Right lobe of liver (tissue), 6 donors: ENCODE measurements around the gene PLXNC1. TPM values are rescaled to one million over a fixed set of nuclear protein-coding genes. Genes with fewer than 3 reads are reported as not detected.

Experiments
- ATAC-seq, 4 donors: fragments of 200-7000 bp; cut with Tn5 transposase; one replicate each; pipeline ENCODE4 v1.9.1; 2020; ENCODE audit warnings: mild to moderate bottlenecking in 4 of 4, moderate library complexity in 4 of 4
- DNase-seq, 3 donors: peaks; one replicate each; pipeline ENCODE4 v3.0.0-alpha.2; 2020
- H3K27ac ChIP-seq, 3 donors: fragments of 200-600 bp; one replicate each; pipeline ENCODE4 v1.8.0; 2022
- H3K27me3 ChIP-seq, 2 donors: fragments of 200-600 bp; one replicate each; pipeline ENCODE4 v1.8.0; 2022
- H3K36me3 ChIP-seq, 4 donors: fragments of 200-600 bp; sonication (generic) in 1 of 4; one replicate each; pipeline versions ENCODE4 v1.5.1 to v1.8.0; 2017 to 2022; ENCODE audit warnings: control low read depth in 1 of 4
- H3K4me1 ChIP-seq, 4 donors: fragments of 200-600 bp; sonication (generic) in 1 of 4; one replicate each; pipeline versions ENCODE4 v1.5.1 to v1.8.0; 2017 to 2022; ENCODE audit warnings: control low read depth in 1 of 4
- H3K4me3 ChIP-seq, 3 donors: fragments of 200-600 bp; one replicate each; pipeline ENCODE4 v1.8.0; 2022
- H3K9me3 ChIP-seq, 4 donors: fragments of 200-600 bp; sonication (generic) in 1 of 4; one replicate each; pipeline versions ENCODE4 v1.5.1 to v1.8.0; 2017 to 2022; ENCODE audit warnings: control low read depth in 1 of 4
- POLR2A ChIP-seq: fragments of 450-650 bp; IDR thresholded peaks from one replicate; pipeline ENCODE4 v1.6.1; 2017; ENCODE audit warnings: antibody characterized with exemption, mild to moderate bottlenecking
- WGBS: methylation state at CpG from one replicate; pipeline ENCODE4 v1.1.6; 2018; ENCODE audit warnings: low coverage, low lambda C conversion rate; ENCODE audit not compliant: insufficient coverage; ENCODE audit errors: missing lambda C conversion rate; 5-methylcytosine and 5-hydroxymethylcytosine counted together
- intact Hi-C, 2 donors: fragments of 100-400 bp; cut with DNase I; formaldehyde crosslinking; loops; one replicate each; pipeline versions ENCODE4 v1.11.2 to v1.14.1; 2022
- total RNA-seq, 6 experiments: library from RNA; depleted of rRNA in 2 of 6; stranded (reverse); fragments of >200 nt in 2 of 6; fragmentation: NEBNext Ultra II Directional in 3 of 6; extraction: Animal tissue kit (Norgen Biotek cat#: 25700) in 3 of 6; gene quantifications; one replicate each; pipeline versions ENCODE4 v1.1.0 to v1.2.4, GENCODE V29; 2016 to 2023
- TF ChIP-seq, protein P1 (sequence below), 4 donors: fragments of 200-600 bp in 3 of 4; fragments of 450-650 bp in 1 of 4; IDR thresholded peaks; one replicate each; pipeline versions ENCODE4 v1.5.1 to v1.8.0; 2016 to 2022; ENCODE audit warnings: antibody characterized with exemption in 4 of 4, mild to moderate bottlenecking in 2 of 4
- donor health status: DM: no; HTN: yes; CAD: no.
- donor health status: DM: no; HTN: no; CAD: no.
- donor health status: DM: no; HTN: no; CAD: no.
- donor health status: DM: no; HTN: yes; CAD: no.
- donor health status: DM: no; HTN: yes; CAD: no.

Gene PLXNC1
- total RNA-seq, 6 experiments from 2014 or later, result 1.6 to 7.0 (median 3.5) TPM

DNA sequence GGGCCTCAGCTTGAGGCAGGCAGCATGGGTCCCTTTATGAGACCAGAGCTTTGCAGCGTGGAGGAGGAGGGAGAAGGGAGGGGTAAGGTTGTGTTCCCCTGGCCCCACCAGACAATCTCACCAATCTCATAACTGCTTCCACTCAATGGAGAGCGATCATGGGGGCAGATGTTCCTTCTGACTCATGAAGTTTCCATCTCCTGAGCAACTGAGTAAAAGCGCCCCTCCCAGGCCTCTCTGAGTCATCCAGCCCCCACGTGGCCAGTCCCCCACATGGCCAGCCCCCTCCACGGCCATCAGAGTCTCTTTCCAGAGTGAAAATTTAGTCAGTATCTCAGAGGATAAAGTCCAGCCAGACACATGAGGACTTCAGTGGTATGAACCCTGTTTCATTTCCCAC lies 39.2 kb upstream of the PLXNC1 start:
- no peak overlapping the region for H3K27ac ChIP-seq
- H3K4me1 ChIP-seq, result no peaks in the 10 kb centered on the region
- no peaks in the 10 kb centered on the region for H3K36me3 ChIP-seq
- 15% methylated on average over 3 of the region's 5 CpGs for WGBS
- ATAC-seq (no peak), DNase-seq (no peak)
- TF ChIP-seq, protein P1, sequence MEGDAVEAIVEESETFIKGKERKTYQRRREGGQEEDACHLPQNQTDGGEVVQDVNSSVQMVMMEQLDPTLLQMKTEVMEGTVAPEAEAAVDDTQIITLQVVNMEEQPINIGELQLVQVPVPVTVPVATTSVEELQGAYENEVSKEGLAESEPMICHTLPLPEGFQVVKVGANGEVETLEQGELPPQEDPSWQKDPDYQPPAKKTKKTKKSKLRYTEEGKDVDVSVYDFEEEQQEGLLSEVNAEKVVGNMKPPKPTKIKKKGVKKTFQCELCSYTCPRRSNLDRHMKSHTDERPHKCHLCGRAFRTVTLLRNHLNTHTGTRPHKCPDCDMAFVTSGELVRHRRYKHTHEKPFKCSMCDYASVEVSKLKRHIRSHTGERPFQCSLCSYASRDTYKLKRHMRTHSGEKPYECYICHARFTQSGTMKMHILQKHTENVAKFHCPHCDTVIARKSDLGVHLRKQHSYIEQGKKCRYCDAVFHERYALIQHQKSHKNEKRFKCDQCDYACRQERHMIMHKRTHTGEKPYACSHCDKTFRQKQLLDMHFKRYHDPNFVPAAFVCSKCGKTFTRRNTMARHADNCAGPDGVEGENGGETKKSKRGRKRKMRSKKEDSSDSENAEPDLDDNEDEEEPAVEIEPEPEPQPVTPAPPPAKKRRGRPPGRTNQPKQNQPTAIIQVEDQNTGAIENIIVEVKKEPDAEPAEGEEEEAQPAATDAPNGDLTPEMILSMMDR (IDR thresholded peaks at IDR 0.05), result no peak
- no peak for TF ChIP-seq POLR2A
- H3K4me3 ChIP-seq, result no peak overlapping the region
- no peaks in the 10 kb centered on the region for H3K27me3 ChIP-seq
- intact Hi-C loops, result loop anchor here (10.0 kb wide), 2 partner anchors 134 to 604 kb away; no protein-coding TSS in a partner anchor
- no peaks in the 10 kb centered on the region for H3K9me3 ChIP-seq

DNA sequence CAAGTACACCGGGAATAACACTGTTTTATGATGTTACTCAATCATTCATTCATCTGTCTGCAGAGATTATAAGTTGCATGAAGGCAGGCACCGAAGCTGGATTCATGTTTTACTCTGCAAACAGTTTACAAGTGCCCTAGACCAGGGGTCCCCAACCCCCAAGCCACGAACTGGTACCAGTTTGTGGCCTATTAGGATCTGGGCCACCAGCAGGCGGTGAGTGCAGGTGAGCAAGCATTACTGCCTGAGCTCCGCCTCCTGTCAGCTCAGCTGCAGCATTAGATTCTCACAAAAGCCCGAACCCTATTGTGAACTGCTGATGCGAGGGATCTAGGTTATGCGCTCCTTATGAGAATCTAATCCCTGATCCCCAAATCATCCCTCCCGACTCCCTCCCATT lies 38.1 kb upstream of the PLXNC1 start:
- intact Hi-C loops, result no loop called here
- Histone ChIP-seq H3K27ac (no peak overlapping the region), H3K4me3 (no peak overlapping the region), H3K27me3 (no peaks in the 10 kb centered on the region), H3K4me1 (no peaks in the 10 kb centered on the region), H3K9me3 (no peaks in the 10 kb centered on the region), H3K36me3 (no peaks in the 10 kb centered on the region)
- ATAC-seq (no peak), DNase-seq (no peak)
- TF ChIP-seq, protein P1 (IDR thresholded peaks at IDR 0.05), result no peak
- TF ChIP-seq POLR2A, result no peak
- WGBS, result 80% methylated on average over 6 of the region's 9 CpGs

DNA sequence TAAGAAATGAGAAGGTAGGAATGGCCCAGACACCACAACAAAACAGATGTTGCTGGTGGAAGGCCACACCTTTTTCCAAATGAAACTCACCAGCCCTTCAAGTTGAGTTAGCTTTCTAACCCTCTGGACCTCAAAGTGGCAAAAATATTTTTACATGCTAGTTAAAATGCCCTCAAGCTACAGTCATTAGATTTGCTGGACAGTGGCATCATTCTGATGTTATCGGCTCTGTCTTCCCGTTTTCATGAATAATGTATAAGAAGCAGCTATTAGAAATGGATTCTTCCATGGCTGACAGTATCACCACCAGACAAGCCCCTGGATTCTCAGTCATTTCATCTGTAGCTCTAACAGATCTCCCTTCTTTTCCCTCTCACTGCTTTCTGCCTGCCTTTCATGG lies 37.1 kb upstream of the PLXNC1 start:
- Histone ChIP-seq H3K4me3 (no peak overlapping the region), H3K27me3 (no peaks in the 10 kb centered on the region), H3K4me1 (no peaks in the 10 kb centered on the region), H3K9me3 (no peaks in the 10 kb centered on the region), H3K36me3 (no peaks in the 10 kb centered on the region), H3K27ac (no peak overlapping the region)
- DNase-seq (no peak), ATAC-seq (no peak)
- WGBS, result 100% methylated on average over 2 of the region's 2 CpGs
- intact Hi-C loops, result no loop called here
- TF ChIP-seq, protein P1 (IDR thresholded peaks at IDR 0.05), result no peak
- TF ChIP-seq POLR2A, result no peak

DNA sequence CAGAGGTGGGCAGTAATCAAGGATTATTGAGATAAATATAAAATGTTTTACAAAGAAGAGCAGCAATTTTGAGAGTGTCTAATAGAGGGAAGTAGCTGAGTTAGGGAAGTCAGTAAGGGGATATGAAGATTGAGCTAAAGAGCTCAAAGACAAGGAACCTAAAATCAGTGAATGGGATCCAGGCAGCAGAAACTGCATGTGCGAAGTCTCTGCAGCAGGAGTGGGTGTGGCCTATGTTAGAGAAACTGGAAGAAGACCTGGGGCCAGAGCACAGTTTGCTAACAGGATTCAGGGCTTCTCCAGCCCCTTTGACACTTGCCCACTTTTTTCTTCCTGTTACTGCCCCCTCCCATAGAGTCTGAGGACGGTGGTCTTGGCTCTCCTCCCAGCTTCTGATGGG lies 36.3 kb upstream of the PLXNC1 start:
- intact Hi-C loops, result no loop called here
- H3K4me3 ChIP-seq, result no peak overlapping the region
- WGBS, result 25% methylated on average over 2 of the region's 2 CpGs
- ATAC-seq, result peak; percentile 32 to 66 (median 60)
- H3K27me3 ChIP-seq, result no peaks in the 10 kb centered on the region
- no peak overlapping the region for H3K27ac ChIP-seq
- DNase-seq, result no peak
- no peaks in the 10 kb centered on the region for H3K36me3 ChIP-seq
- no peak for TF ChIP-seq POLR2A
- TF ChIP-seq, protein P1 (IDR thresholded peaks at IDR 0.05), result no peak
- H3K4me1 ChIP-seq, result no peaks in the 10 kb centered on the region
- no peaks in the 10 kb centered on the region for H3K9me3 ChIP-seq

DNA sequence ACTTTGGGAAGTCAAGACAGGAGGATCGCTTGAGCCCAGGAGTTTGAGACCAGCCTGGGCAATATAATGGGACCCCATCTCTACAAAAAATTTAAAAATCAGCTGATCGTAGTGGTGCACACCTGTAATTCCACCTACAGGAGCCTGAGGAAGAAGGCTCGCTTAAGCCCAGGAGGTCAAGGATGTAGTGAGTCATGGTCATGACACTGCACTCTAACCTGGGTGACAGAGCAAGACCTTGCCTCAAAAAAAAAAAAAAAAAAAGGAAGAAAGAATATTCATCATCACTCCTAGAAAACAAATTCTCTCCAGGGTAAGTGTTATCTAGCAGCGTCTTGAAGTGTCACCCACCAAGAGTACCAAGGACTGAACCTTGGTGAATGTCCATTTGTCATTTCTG lies 34.2 kb upstream of the PLXNC1 start:
- Histone ChIP-seq H3K36me3 (no peaks in the 10 kb centered on the region), H3K9me3 (no peaks in the 10 kb centered on the region), H3K4me3 (no peak overlapping the region), H3K27ac (no peak overlapping the region), H3K4me1 (no peaks in the 10 kb centered on the region), H3K27me3 (no peaks in the 10 kb centered on the region)
- TF ChIP-seq POLR2A, result no peak
- TF ChIP-seq, protein P1 (IDR thresholded peaks at IDR 0.05), result no peak
- intact Hi-C loops, result no loop called here
- DNase-seq, result no peak
- no peak for ATAC-seq
- 74% methylated on average over 4 of the region's 4 CpGs for WGBS
